HEK293 (cell line): ENCODE results near the gene ZCCHC14.
"Not testable (repeated sequence)": the region's sequence is repeated elsewhere in the genome, so short reads cannot be mapped to it uniquely, and the experiment has no call there.

Experiments used
- CTCF ChIA-PET: fragments of 350-600 bp; formaldehyde crosslinking; extraction: SDS; loops from one replicate; lab custom pipeline; 2021; ENCODE audit warnings: antibody characterized with exemption; lab: Yijun Ruan, JAX
- POLR2A ChIA-PET: fragments of 300-600 bp; formaldehyde crosslinking; extraction: SDS; loops from one replicate; lab custom pipeline; 2020; ENCODE audit warnings: antibody characterized with exemption, inconsistent platforms; lab: Yijun Ruan, JAX
- H3K27ac ChIP-seq: fragments of 200-500 bp; sonication (Bioruptor generic); 2 replicates; pipeline ENCODE4 v1.5.1; 2014; ENCODE audit warnings: low read depth, low read length, control low read depth, inconsistent platforms; ENCODE audit errors: extremely low read depth
- H3K36me3 ChIP-seq, 2 experiments: fragments of 200-500 bp in 1 of 2; sonication (Bioruptor generic) in 1 of 2; 1 replicate in 1 of 2; 2 replicates in 1 of 2; pipeline ENCODE4 v1.5.1; 2014 to 2017; ENCODE audit warnings: inconsistent platforms in 2 of 2, low read length in 2 of 2; ENCODE audit not compliant: control insufficient read depth in 2 of 2, insufficient read depth in 1 of 2
- H3K4me1 ChIP-seq: fragments of 200-500 bp; sonication (Bioruptor generic); 2 replicates; pipeline ENCODE4 v1.5.1; 2014; ENCODE audit warnings: mild to moderate bottlenecking, low read length, inconsistent platforms; ENCODE audit not compliant: control insufficient read depth, insufficient read depth
- H3K4me3 ChIP-seq: 2 replicates; pipeline ENCODE4 v1.5.1; 2011; ENCODE audit warnings: low read depth, mild to moderate bottlenecking, control low read depth, low read length, moderate library complexity
- H3K9me3 ChIP-seq: fragments of 200-500 bp; sonication (Bioruptor generic); 2 replicates; pipeline ENCODE4 v1.5.1; 2014; ENCODE audit warnings: low read depth, low read length, inconsistent platforms; ENCODE audit not compliant: control insufficient read depth, insufficient read depth
- GFI1B ChIP-seq: fragments of 450-650 bp; formaldehyde crosslinking; IDR thresholded peaks from 2 replicates; pipeline ENCODE4 v1.5.1; 2016; ENCODE audit warnings: missing biosample characterization, missing genetic modification characterization
- GLIS1 ChIP-seq: fragments of 450-650 bp; formaldehyde crosslinking; IDR thresholded peaks from 2 replicates; pipeline ENCODE4 v1.5.1; 2016; ENCODE audit warnings: missing biosample characterization, missing genetic modification characterization
- GLIS2 ChIP-seq: fragments of 450-650 bp; formaldehyde crosslinking; IDR thresholded peaks from 2 replicates; pipeline ENCODE4 v1.5.1; 2016; ENCODE audit warnings: missing biosample characterization, missing genetic modification characterization
- KLF1 ChIP-seq: fragments of 450-650 bp; formaldehyde crosslinking; IDR thresholded peaks from 2 replicates; pipeline ENCODE4 v1.5.1; 2016; ENCODE audit warnings: missing biosample characterization, missing genetic modification characterization
- KLF17 ChIP-seq: fragments of 450-650 bp; formaldehyde crosslinking; IDR thresholded peaks from 2 replicates; pipeline ENCODE4 v1.5.1; 2016; ENCODE audit warnings: missing biosample characterization, missing genetic modification characterization
- KLF9 ChIP-seq: fragments of 450-650 bp; formaldehyde crosslinking; IDR thresholded peaks from 2 replicates; pipeline ENCODE4 v1.5.1; 2016; ENCODE audit warnings: missing biosample characterization, missing genetic modification characterization, low read depth
- PATZ1 ChIP-seq: fragments of 450-650 bp; formaldehyde crosslinking; IDR thresholded peaks from 2 replicates; pipeline ENCODE4 v1.5.1; 2016; ENCODE audit warnings: missing biosample characterization, missing genetic modification characterization
- SCRT2 ChIP-seq: fragments of 450-650 bp; formaldehyde crosslinking; IDR thresholded peaks from 2 replicates; pipeline ENCODE4 v1.5.1; 2016; ENCODE audit warnings: missing biosample characterization, missing genetic modification characterization
- SP2 ChIP-seq: fragments of 450-650 bp; formaldehyde crosslinking; IDR thresholded peaks from 2 replicates; pipeline ENCODE4 v1.5.1; 2016; ENCODE audit warnings: missing biosample characterization, missing genetic modification characterization
- TSHZ1 ChIP-seq: fragments of 450-650 bp; formaldehyde crosslinking; IDR thresholded peaks from 2 replicates; pipeline ENCODE4 v1.5.1; 2016; ENCODE audit warnings: missing biosample characterization, missing genetic modification characterization, borderline replicate concordance
- ZBTB48 ChIP-seq: fragments of 450-650 bp; formaldehyde crosslinking; IDR thresholded peaks from 2 replicates; pipeline ENCODE4 v1.5.1; 2016; ENCODE audit warnings: missing biosample characterization, missing genetic modification characterization
- ZBTB6 ChIP-seq: fragments of 450-650 bp; formaldehyde crosslinking; IDR thresholded peaks from 2 replicates; pipeline ENCODE4 v1.5.1; 2017; ENCODE audit warnings: missing biosample characterization, missing genetic modification characterization
- ZBTB8A ChIP-seq: fragments of 450-650 bp; formaldehyde crosslinking; IDR thresholded peaks from 2 replicates; pipeline ENCODE4 v1.5.1; 2016; ENCODE audit warnings: missing biosample characterization, missing genetic modification characterization
- ZEB2 ChIP-seq: fragments of 450-650 bp; formaldehyde crosslinking; IDR thresholded peaks from 2 replicates; pipeline ENCODE4 v1.5.1; 2016; ENCODE audit warnings: missing biosample characterization, missing genetic modification characterization
- ZFP3 ChIP-seq: fragments of 450-650 bp; formaldehyde crosslinking; IDR thresholded peaks from 2 replicates; pipeline ENCODE4 v1.5.1; 2016; ENCODE audit warnings: low read depth, missing biosample characterization, missing genetic modification characterization
- ZNF132 ChIP-seq: fragments of 450-650 bp; formaldehyde crosslinking; IDR thresholded peaks from 2 replicates; pipeline ENCODE4 v1.5.1; 2017; ENCODE audit warnings: missing biosample characterization, missing genetic modification characterization, borderline replicate concordance
- ZNF138 ChIP-seq: fragments of 450-650 bp; formaldehyde crosslinking; IDR thresholded peaks from 2 replicates; pipeline ENCODE4 v1.5.1; 2016; ENCODE audit warnings: missing biosample characterization, missing genetic modification characterization, borderline replicate concordance
- ZNF157 ChIP-seq: fragments of 450-650 bp; formaldehyde crosslinking; IDR thresholded peaks from 2 replicates; pipeline ENCODE4 v1.5.1; 2016; ENCODE audit warnings: missing biosample characterization, missing genetic modification characterization
- ZNF335 ChIP-seq: fragments of 450-650 bp; formaldehyde crosslinking; conservative IDR thresholded peaks from 2 replicates; pipeline ENCODE4 v1.5.1; 2016; ENCODE audit warnings: missing biosample characterization, missing genetic modification characterization
- ZNF394 ChIP-seq: fragments of 450-650 bp; formaldehyde crosslinking; IDR thresholded peaks from 2 replicates; pipeline ENCODE4 v1.5.1; 2016; ENCODE audit warnings: missing biosample characterization, missing genetic modification characterization, mild to moderate bottlenecking, moderate library complexity, borderline replicate concordance
- ZNF488 ChIP-seq: fragments of 450-650 bp; formaldehyde crosslinking; IDR thresholded peaks from 2 replicates; pipeline ENCODE4 v1.5.1; 2016; ENCODE audit warnings: missing biosample characterization, missing genetic modification characterization
- ZNF561 ChIP-seq: fragments of 450-650 bp; IDR thresholded peaks from 2 replicates; pipeline ENCODE4 v1.5.1; 2018; ENCODE audit warnings: missing biosample characterization, missing genetic modification characterization, borderline replicate concordance
- ZNF600 ChIP-seq: fragments of 450-650 bp; formaldehyde crosslinking; IDR thresholded peaks from 2 replicates; pipeline ENCODE4 v1.5.1; 2016; ENCODE audit warnings: missing biosample characterization, missing genetic modification characterization
- ZNF645 ChIP-seq: fragments of 450-650 bp; formaldehyde crosslinking; IDR thresholded peaks from 2 replicates; pipeline ENCODE4; 2016; ENCODE audit warnings: missing biosample characterization, missing genetic modification characterization

The ZCCHC14 gene

GRCh38 chr16:87491522-87492290 is 1.1 kb downstream of the ZCCHC14 start (continued):
- TF ChIP-seq KLF17 (tag by site-specific recombination) (no peak), KLF9 (tag by site-specific recombination) (no peak), SP2 (no peak), ZNF132 (no peak), ZBTB8A (peak; percentile 23; the same call in 1 of the 2 replicates), TSHZ1 (tag by site-specific recombination) (no peak), ZEB2 (peak; percentile 36; the same call in 1 of the 2 replicates), GFI1B (no peak), ZNF157 (tag by site-specific recombination) (0 out of 2 replicates have a peak, but pooled peaks have one; percentile 0), ZFP3 (tag by site-specific recombination) (no peak), ZNF600 (tag by site-specific recombination) (peak; percentile 65; the same call in 1 of the 2 replicates), ZNF394 (tag by site-specific recombination) (no peak), ZBTB6 (tag by site-specific recombination) (peak; percentile 80; the same call in 1 of the 2 replicates)

GRCh38 chr16:87490799-87491521 is 1.9 kb downstream of the ZCCHC14 start:
- CTCF ChIA-PET: interaction anchor here (0.6 to 2.6 kb wide), 4 partner anchors 25 to 96 kb away, joined by 3 to 12 read pairs (median 4); no protein-coding TSS in a partner anchor
- not testable (repeated sequence) for H3K36me3 ChIP-seq, H3K9me3 ChIP-seq, H3K4me1 ChIP-seq
- Histone ChIP-seq H3K4me3 (peak overlapping the region; percentile 43), H3K27ac (peak overlapping the region; percentile 66; the same call in 1 of the 2 replicates)
- POLR2A ChIA-PET: interaction anchor here (1.0 to 1.2 kb wide), 2 partner anchors 29 to 169 kb away, joined by 3 to 4 read pairs; no protein-coding TSS in a partner anchor
- TF ChIP-seq GLIS1 (tag by site-specific recombination) (peak; percentile 78), ZNF138 (peak; percentile 20; the same call in 1 of the 2 replicates), KLF1 (0 out of 2 replicates have a peak, but pooled peaks have one; percentile 15), ZBTB48 (tag by site-specific recombination) (0 out of 2 replicates have a peak, but pooled peaks have one; percentile 29), ZNF561 (tag by site-specific recombination) (0 out of 2 replicates have a peak, but pooled peaks have one; percentile 49), ZNF645 (tag by site-specific recombination) (peak; percentile 66; the same call in 1 of the 2 replicates), ZNF157 (tag by site-specific recombination) (0 out of 2 replicates have a peak, but pooled peaks have one; percentile 15), ZEB2 (peak; percentile 44; the same call in 1 of the 2 replicates), SCRT2 (tag by site-specific recombination) (peak; percentile 35; the same call in 1 of the 2 replicates), PATZ1 (tag by site-specific recombination) (peak; percentile 18; the same call in 1 of the 2 replicates), ZNF488 (tag by site-specific recombination) (0 out of 2 replicates have a peak, but pooled peaks have one; percentile 29), GLIS2 (tag by site-specific recombination) (peak; percentile 44), ZNF335 (tag by site-specific recombination) (peak; percentile 84)
